Mucosa of descending colon (tissue), 3 donors: ENCODE data around the gene HHLA2. TPM values are rescaled to one million over a fixed set of nuclear protein-coding genes. Genes with fewer than 3 reads are reported as not detected.

Experiments used
- ATAC-seq: fragments of 200-7000 bp; cut with Tn5 transposase; one replicate; pipeline ENCODE4 v1.9.1; 2020; ENCODE audit warnings: mild to moderate bottlenecking, moderate library complexity
- DNase-seq, 3 donors: peaks; one replicate each; pipeline ENCODE4 v3.0.0-alpha.2; 2020
- H3K36me3 ChIP-seq: fragments of 200-600 bp; one replicate; pipeline ENCODE4 v1.8.0; 2021; ENCODE audit warnings: low read depth, mild to moderate bottlenecking
- H3K4me1 ChIP-seq: fragments of 200-600 bp; one replicate; pipeline ENCODE4 v1.8.0; 2021; ENCODE audit warnings: low read depth, mild to moderate bottlenecking
- H3K4me3 ChIP-seq: fragments of 200-600 bp; one replicate; pipeline ENCODE4 v1.8.0; 2021; ENCODE audit warnings: mild to moderate bottlenecking
- H3K9me3 ChIP-seq: fragments of 200-600 bp; one replicate; pipeline ENCODE4 v1.8.0; 2021; ENCODE audit warnings: mild to moderate bottlenecking
- CTCF ChIP-seq: fragments of 200-600 bp; IDR thresholded peaks from one replicate; pipeline ENCODE4 v1.8.0; 2022; ENCODE audit warnings: antibody characterized with exemption, mild to moderate bottlenecking
- intact Hi-C, 2 donors: fragments of 100-400 bp; cut with DNase I in 1 of 2; cut with micrococcal nuclease in 1 of 2; formaldehyde crosslinking; loops; one replicate each; pipeline versions ENCODE4 v1.11.0 to v1.11.1; 2022; cut with DNase I, micrococcal nuclease
- total RNA-seq, 3 donors: library from RNA; stranded (reverse); fragmentation: NEBNext Ultra II Directional in 2 of 3; extraction: Animal tissue kit (Norgen Biotek cat#: 25700) in 2 of 3; gene quantifications; one replicate each; pipeline versions ENCODE4 v1.2.1 to v1.2.4, GENCODE V29; 2021 to 2023
- donor health status: DM: no; HTN: no; CAD: no; lungs with moderate emphysema.
- donor health status: DM: no; HTN: no; CAD: no.
- donor health status: DM: no; HTN: yes; CAD: no.

HHLA2 gene
- total RNA-seq, 3 donors from 2014 or later, result 98.2 to 276 (median 169) TPM

- DNase-seq (no peak), ATAC-seq (no peak)
- no peaks in the 10 kb centered on the region for H3K4me1 ChIP-seq
- H3K9me3 ChIP-seq, result no peaks in the 10 kb centered on the region
- H3K36me3 ChIP-seq, result no peaks in the 10 kb centered on the region
- no peak overlapping the region for H3K4me3 ChIP-seq
- no peak for TF ChIP-seq CTCF
- intact Hi-C loops, result no loop called here
Measured at GRCh38 chr3:108327168-108327567, 30.8 kb downstream of the HHLA2 start.

- no peaks in the 10 kb centered on the region for H3K4me1 ChIP-seq
Measured at GRCh38 chr3:108328821-108329486, 32.6 kb downstream of the HHLA2 start.

GRCh38 chr3:108329508-108329907 lies 33.2 kb downstream of the HHLA2 start:
- DNase-seq (no peak), ATAC-seq (no peak)
- Histone ChIP-seq H3K4me3 (no peak overlapping the region), H3K36me3 (no peaks in the 10 kb centered on the region), H3K4me1 (no peaks in the 10 kb centered on the region), H3K9me3 (no peaks in the 10 kb centered on the region)
- intact Hi-C loops, result no loop called here
- no peak for TF ChIP-seq CTCF

More at GRCh38 chr3:108328821-108329486, 32.6 kb downstream of the HHLA2 start:
- Histone ChIP-seq H3K36me3 (no peaks in the 10 kb centered on the region), H3K9me3 (no peaks in the 10 kb centered on the region), H3K4me3 (no peak overlapping the region)
- intact Hi-C loops, result no loop called here
- TF ChIP-seq CTCF, result no peak
- DNase-seq (no peak), ATAC-seq (no peak)

GRCh38 chr3:108329947-108330346 lies 33.6 kb downstream of the HHLA2 start:
- DNase-seq (no peak), ATAC-seq (peak; percentile 25)
- Histone ChIP-seq H3K4me3 (no peak overlapping the region), H3K4me1 (no peaks in the 10 kb centered on the region), H3K9me3 (no peaks in the 10 kb centered on the region), H3K36me3 (no peaks in the 10 kb centered on the region)
- intact Hi-C loops, result no loop called here
- TF ChIP-seq CTCF, result no peak

- DNase-seq (no peak), ATAC-seq (no peak)
- no peak overlapping the region for H3K4me3 ChIP-seq
- no peaks in the 10 kb centered on the region for H3K4me1 ChIP-seq
- H3K9me3 ChIP-seq, result no peaks in the 10 kb centered on the region
- H3K36me3 ChIP-seq, result no peaks in the 10 kb centered on the region
- intact Hi-C loops, result no loop called here
- no peak for TF ChIP-seq CTCF
Measured at GRCh38 chr3:108331792-108332191, 35.4 kb downstream of the HHLA2 start.

GRCh38 chr3:108333961-108334360 lies 37.6 kb downstream of the HHLA2 start:
- DNase-seq (no peak), ATAC-seq (no peak)
- Histone ChIP-seq H3K4me1 (no peaks in the 10 kb centered on the region), H3K4me3 (no peak overlapping the region), H3K36me3 (no peaks in the 10 kb centered on the region), H3K9me3 (no peaks in the 10 kb centered on the region)
- intact Hi-C loops, result no loop called here
- no peak for TF ChIP-seq CTCF
